NCI-H2029 treated with DMSO at 0.1 percent for 48 hours (cell line): ENCODE results near the gene GIPC3.

Source experiments
- DNase-seq: peaks from one replicate; lab custom pipeline; 2025; lab: John Stamatoyannopoulos, UW

GIPC3 gene

DNA sequence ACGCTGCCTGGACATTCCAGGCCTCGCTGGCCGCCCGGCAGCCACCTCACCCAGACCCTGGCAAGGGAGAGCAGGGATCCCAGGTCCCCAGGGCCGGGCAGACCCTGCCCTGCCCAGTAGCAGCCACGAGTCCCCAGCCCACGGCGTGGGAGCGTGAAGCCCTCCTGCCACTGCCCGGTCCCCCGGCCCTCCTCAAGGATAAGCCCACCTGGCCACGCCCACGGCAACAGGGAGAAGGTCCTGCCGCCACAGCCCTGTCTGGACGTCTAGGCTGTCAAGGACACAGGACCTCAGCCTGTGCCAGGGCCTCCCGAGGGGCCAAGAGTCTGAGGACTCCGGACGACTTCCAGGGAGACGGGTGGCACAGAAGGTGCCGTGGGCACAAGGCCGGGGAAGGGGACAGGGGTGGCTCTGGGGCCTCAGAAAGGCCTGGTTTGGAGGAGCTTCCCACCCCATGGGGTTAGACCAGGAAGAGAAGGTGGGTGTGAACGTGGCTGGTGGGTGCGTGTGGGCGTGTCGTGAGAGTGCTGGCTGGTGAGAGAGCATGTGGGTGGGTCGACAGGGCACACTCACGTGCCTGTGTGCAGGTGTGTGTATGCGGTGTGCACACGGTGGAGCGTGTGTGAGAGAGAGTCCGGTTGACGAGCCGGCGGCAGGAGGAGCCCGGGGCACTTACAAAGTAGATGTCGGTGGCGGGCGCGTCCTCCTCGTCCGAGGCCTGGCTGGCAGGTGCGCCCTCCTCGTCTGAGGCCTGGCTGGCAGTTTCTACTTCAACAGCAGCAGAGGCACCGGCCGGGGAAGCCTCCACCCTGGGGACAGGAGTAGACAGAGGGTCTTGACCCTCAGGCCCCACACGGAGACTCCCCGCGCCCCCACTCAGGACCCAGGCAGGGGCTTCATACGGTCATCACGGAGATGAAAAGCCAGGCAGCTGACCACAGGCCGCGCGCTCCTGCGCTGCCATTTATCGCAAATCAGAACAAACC, 53.2 kb downstream of the GIPC3 start:
- DNase-seq: no peak

- DNase-seq: no peak
These were observed 54.2 kb downstream of the GIPC3 start for GRCh38 chr19:3639479-3639878.

DNA sequence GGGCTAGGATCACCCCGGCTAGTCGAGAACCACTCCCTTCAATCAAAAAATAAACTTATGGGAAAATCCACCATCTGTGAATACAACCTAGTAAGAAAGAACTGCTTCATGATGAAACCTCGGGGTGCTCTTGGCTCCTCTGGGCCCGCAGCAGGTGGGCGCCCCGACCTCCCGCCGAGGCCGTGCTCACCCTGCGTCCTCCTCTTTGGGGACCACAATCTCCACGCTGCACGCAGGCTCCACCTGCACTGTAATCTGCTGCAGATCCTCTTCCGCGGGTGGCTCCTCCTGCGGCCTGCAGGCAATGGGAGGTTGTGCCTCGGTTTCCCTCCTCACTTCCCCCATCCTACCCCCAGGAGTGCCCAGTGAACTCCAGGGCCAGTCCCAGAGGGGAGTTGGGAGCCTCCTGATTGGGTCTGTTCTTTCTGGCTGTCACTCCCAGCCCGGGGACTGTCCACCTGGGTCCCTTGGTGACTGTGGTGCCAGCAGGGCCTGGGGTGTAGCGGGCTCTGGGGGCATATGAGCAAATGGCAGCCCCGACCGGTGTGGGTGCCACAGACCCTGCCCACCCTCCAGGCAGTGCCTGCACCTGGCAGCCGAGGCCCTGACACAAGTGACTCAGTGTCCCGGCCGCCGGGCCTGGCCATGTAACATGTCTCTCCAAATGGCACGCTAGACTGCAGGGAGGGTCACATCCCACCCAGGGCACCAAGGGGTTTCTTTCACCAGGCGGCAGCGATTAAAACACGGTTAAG, 56.4 kb downstream of the GIPC3 start:
- no peak for DNase-seq

GRCh38 chr19:3642296-3642695, 57.0 kb downstream of the GIPC3 start:
- DNase-seq: no peak
